SH-SY5Y (cell line): ENCODE measurements around the gene F5.

Source experiments
- GATA2 ChIP-seq: IDR thresholded peaks from 2 replicates; pipeline ENCODE4 v1.6.1; 2011; ENCODE audit warnings: mild to moderate bottlenecking, low read depth, low read length
- GATA3 ChIP-seq: IDR thresholded peaks from 2 replicates; pipeline ENCODE4 v1.6.1; 2011; ENCODE audit warnings: low read depth, mild to moderate bottlenecking, low read length, moderate library complexity

DNA sequence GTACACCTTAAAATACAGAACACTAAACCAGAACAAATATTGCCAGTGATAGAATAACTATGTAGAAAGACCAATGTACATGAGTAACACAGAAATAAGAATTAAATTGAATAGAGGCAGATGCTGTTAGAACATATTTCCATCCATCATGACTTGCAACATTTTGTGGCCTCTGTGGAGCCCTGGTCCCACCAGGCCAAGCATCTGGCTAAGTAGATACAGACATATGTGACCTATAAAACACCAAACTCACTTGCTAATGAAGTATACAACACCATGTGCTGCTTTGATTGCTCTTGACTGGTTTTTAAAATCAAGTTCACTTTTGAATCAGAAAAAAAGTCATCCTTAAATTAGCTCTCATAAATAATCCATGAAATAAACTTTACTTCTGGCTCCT, 121.0 kb downstream of the F5 start:
- TF ChIP-seq GATA3 (no peak), GATA2 (no peak)
